Measurements from ENCODE around the gene NCOA7.
"Not testable (repeated sequence)": the region's sequence is repeated elsewhere in the genome, so short reads cannot be mapped to it uniquely, and the experiment has no call there.

NCOA7 gene

GRCh38 chr6:125753218-125753936, 37.4 kb upstream of the NCOA7 start:
- DNase-seq (ENCODE audit: low read depth) = no peak

GRCh38 chr6:125753937-125754259, 36.9 kb upstream of the NCOA7 start:
- DNase-seq (ENCODE audit: low read depth) = no peak

GRCh38 chr6:125754566-125754965, 36.2 kb upstream of the NCOA7 start:
- no peak for DNase-seq (ENCODE audit: low read depth)

GRCh38 chr6:125759184-125759902, 31.4 kb upstream of the NCOA7 start:
- no peak for DNase-seq (ENCODE audit: low read depth)

GRCh38 chr6:125759959-125760457, 30.8 kb upstream of the NCOA7 start:
- DNase-seq (ENCODE audit: low read depth) = no peak

- no peak for DNase-seq (ENCODE audit: low read depth)
Measured at GRCh38 chr6:125764121-125764671, 26.6 kb upstream of the NCOA7 start.

- DNase-seq (ENCODE audit: low read depth) = no peak
Measured at GRCh38 chr6:125765944-125766343, 24.8 kb upstream of the NCOA7 start.

- DNase-seq (ENCODE audit: low read depth) = no peak
Measured at GRCh38 chr6:125766641-125767040, 24.1 kb upstream of the NCOA7 start.

GRCh38 chr6:125769147-125769783, 21.5 kb upstream of the NCOA7 start:
- DNase-seq (ENCODE audit: low read depth) = no peak

GRCh38 chr6:125773387-125774341, 17.1 kb upstream of the NCOA7 start:
- no peak for DNase-seq (ENCODE audit: low read depth)

- DNase-seq (ENCODE audit: low read depth) = not testable (repeated sequence)
Measured at GRCh38 chr6:125776107-125776826, 14.5 kb upstream of the NCOA7 start.

- peak; percentile 80 for DNase-seq (ENCODE audit: low read depth)
Measured at GRCh38 chr6:125779924-125780539, 10.7 kb upstream of the NCOA7 start.

- peak; percentile 61 for DNase-seq (ENCODE audit: low read depth)
Measured at GRCh38 chr6:125780540-125781313, 10.0 kb upstream of the NCOA7 start.

- DNase-seq (ENCODE audit: low read depth) = no peak
Measured at GRCh38 chr6:125781314-125781868, 9.4 kb upstream of the NCOA7 start.

GRCh38 chr6:125784365-125784764, 6.4 kb upstream of the NCOA7 start:
- DNase-seq (ENCODE audit: low read depth) = no peak

- no peak for DNase-seq (ENCODE audit: low read depth)
Measured at GRCh38 chr6:125787791-125788190, 3.0 kb upstream of the NCOA7 start.

GRCh38 chr6:125789167-125789566, 1.6 kb upstream of the NCOA7 start:
- no peak for DNase-seq (ENCODE audit: low read depth)

- no peak for DNase-seq (ENCODE audit: low read depth)
Measured at GRCh38 chr6:125789576-125790357, 993 bp upstream of the NCOA7 start.
